NCI-H1092 (cell line): ENCODE data around the gene ARPP21.
A peak's percentile ranks its signal among the peaks of the same experiment; 100 is the strongest.

Source experiments
- DNase-seq: peaks from one replicate; lab custom pipeline; 2025; lab: John Stamatoyannopoulos, UW

The ARPP21 gene

GRCh38 chr3:35641920-35642527 lies 2.7 kb downstream of the ARPP21 start:
- DNase-seq, result no peak

- DNase-seq, result no peak
Observed at GRCh38 chr3:35643495-35643894, 4.2 kb downstream of the ARPP21 start.

- DNase-seq, result no peak
Observed at GRCh38 chr3:35644451-35644850, 5.1 kb downstream of the ARPP21 start.

GRCh38 chr3:35645189-35645588 lies 5.9 kb downstream of the ARPP21 start:
- no peak for DNase-seq

- no peak for DNase-seq
Observed at GRCh38 chr3:35646081-35646480, 6.8 kb downstream of the ARPP21 start.

- no peak for DNase-seq
Observed at GRCh38 chr3:35647461-35647860, 8.1 kb downstream of the ARPP21 start.

- DNase-seq, result no peak
Observed at GRCh38 chr3:35648347-35648746, 9.0 kb downstream of the ARPP21 start.

GRCh38 chr3:35649405-35649804 lies 10.1 kb downstream of the ARPP21 start:
- DNase-seq, result no peak

GRCh38 chr3:35651426-35651825 lies 12.1 kb downstream of the ARPP21 start:
- no peak for DNase-seq

- DNase-seq, result no peak
Observed at GRCh38 chr3:35651851-35652250, 12.5 kb downstream of the ARPP21 start.

- DNase-seq, result no peak
Observed at GRCh38 chr3:35653347-35653746, 14.0 kb downstream of the ARPP21 start.

- DNase-seq, result no peak
Observed at GRCh38 chr3:35654476-35654875, 15.2 kb downstream of the ARPP21 start.

- DNase-seq, result no peak
Observed at GRCh38 chr3:35658686-35659085, 19.4 kb downstream of the ARPP21 start.

- peak; percentile 1 for DNase-seq
Observed at GRCh38 chr3:35659768-35660167, 20.4 kb downstream of the ARPP21 start.

GRCh38 chr3:35663471-35663870 lies 24.1 kb downstream of the ARPP21 start:
- DNase-seq, result no peak

GRCh38 chr3:35664460-35664919 lies 25.2 kb downstream of the ARPP21 start:
- peak; percentile 80 for DNase-seq

- no peak for DNase-seq
Observed at GRCh38 chr3:35665390-35666055, 26.2 kb downstream of the ARPP21 start.

- DNase-seq, result no peak
Observed at GRCh38 chr3:35666888-35667287, 27.6 kb downstream of the ARPP21 start.

GRCh38 chr3:35670408-35670965 lies 31.2 kb downstream of the ARPP21 start:
- DNase-seq, result no peak

- DNase-seq, result no peak
Observed at GRCh38 chr3:35671483-35671882, 32.2 kb downstream of the ARPP21 start.

- DNase-seq, result no peak
Observed at GRCh38 chr3:35673017-35673416, 33.7 kb downstream of the ARPP21 start.

- no peak for DNase-seq
Observed at GRCh38 chr3:35674451-35675109, 35.3 kb downstream of the ARPP21 start.

- DNase-seq, result no peak
Observed at GRCh38 chr3:35675206-35675605, 35.9 kb downstream of the ARPP21 start.
